GM18907 (cell line): Measurements from ENCODE around the gene CLIP2.
"Not testable (repeated sequence)": the region's sequence is repeated elsewhere in the genome, so short reads cannot be mapped to it uniquely, and the experiment has no call there.

Source experiments
- ATAC-seq: cut with Tn5 transposase; IDR thresholded peaks from one replicate; pipeline ENCODE4 v1.9.1; 2021; ENCODE audit warnings: mild to moderate bottlenecking, moderate library complexity; ENCODE audit not compliant: unreplicated experiment

Gene CLIP2

GRCh38 chr7:74289018-74289658, at the start of gene CLIP2:
Gene CLIP2, plus strand, starts transcription at chr7:74289407. Its CDS starts 28,140 bp downstream, at chr7:74317547.
- ATAC-seq = no peak

- ATAC-seq = no peak
Observed at GRCh38 chr7:74240482-74240881, 48.7 kb upstream of the CLIP2 start.

GRCh38 chr7:74242122-74242443, 47.1 kb upstream of the CLIP2 start:
- no peak for ATAC-seq

GRCh38 chr7:74246497-74246896, 42.7 kb upstream of the CLIP2 start:
- no peak for ATAC-seq

GRCh38 chr7:74248156-74248555, 41.1 kb upstream of the CLIP2 start:
- no peak for ATAC-seq

GRCh38 chr7:74249058-74249457, 40.1 kb upstream of the CLIP2 start:
- not testable (repeated sequence) for ATAC-seq

- ATAC-seq = no peak
Observed at GRCh38 chr7:74252893-74253292, 36.3 kb upstream of the CLIP2 start.

- no peak for ATAC-seq
Observed at GRCh38 chr7:74253331-74253730, 35.9 kb upstream of the CLIP2 start.

GRCh38 chr7:74253835-74254128, 35.4 kb upstream of the CLIP2 start:
- peak; percentile 13 for ATAC-seq

GRCh38 chr7:74254129-74254857, 34.9 kb upstream of the CLIP2 start, which contains the start of gene RFC2:
Gene RFC2, minus strand, starts transcription at chr7:74254399. Its CDS starts 16 bp downstream, at chr7:74254383.
- ATAC-seq = peak; percentile 91

- ATAC-seq = no peak
Observed at GRCh38 chr7:74254858-74255379, 34.3 kb upstream of the CLIP2 start.

- ATAC-seq = not testable (repeated sequence)
Observed at GRCh38 chr7:74255461-74255860, 33.7 kb upstream of the CLIP2 start.

- ATAC-seq = no peak
Observed at GRCh38 chr7:74256491-74257408, 32.5 kb upstream of the CLIP2 start.

GRCh38 chr7:74258639-74259038, 30.6 kb upstream of the CLIP2 start:
- ATAC-seq = no peak

- no peak for ATAC-seq
Observed at GRCh38 chr7:74262639-74263398, 26.4 kb upstream of the CLIP2 start.

- no peak for ATAC-seq
Observed at GRCh38 chr7:74263399-74264120, 25.6 kb upstream of the CLIP2 start.

GRCh38 chr7:74266191-74266963, 22.8 kb upstream of the CLIP2 start:
- no peak for ATAC-seq

GRCh38 chr7:74267756-74268565, 21.2 kb upstream of the CLIP2 start:
- no peak for ATAC-seq
